GM20000 (cell line): ENCODE results near the gene EXOC5.
"Not testable (repeated sequence)": the region's sequence is repeated elsewhere in the genome, so short reads cannot be mapped to it uniquely, and the experiment has no call there.

Experiments used
- DNase-seq: peaks from one replicate; pipeline ENCODE4 v3.0.0; 2012; ENCODE audit warnings: low spot score
- TF ChIP-seq, protein P1 (sequence below): IDR thresholded peaks from 2 replicates; pipeline ENCODE4 v1.5.1; 2012; ENCODE audit warnings: mild to moderate bottlenecking, control low read depth; ENCODE audit errors: extremely low read depth, missing control alignments

Gene EXOC5

DNA sequence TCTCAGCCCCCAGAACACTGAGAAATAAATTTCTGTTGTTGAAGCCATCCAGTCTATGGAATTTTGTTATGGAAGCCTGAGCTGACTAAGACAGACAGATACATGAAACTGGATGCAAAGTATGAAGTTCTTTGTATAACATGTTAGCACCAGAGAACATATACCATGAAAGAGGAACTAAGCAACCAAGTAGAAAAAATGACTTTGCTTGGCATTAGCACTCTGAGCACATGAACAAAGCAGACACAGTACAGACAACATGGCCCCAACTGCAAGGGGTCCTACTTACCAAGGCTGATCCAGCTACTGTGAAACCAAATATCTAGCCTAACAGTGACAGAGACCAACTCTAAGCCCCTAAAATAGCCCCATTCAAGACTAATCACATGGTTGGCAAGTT is 13.8 kb downstream of the EXOC5 start:
- DNase-seq, result no peak
- TF ChIP-seq, protein P1, sequence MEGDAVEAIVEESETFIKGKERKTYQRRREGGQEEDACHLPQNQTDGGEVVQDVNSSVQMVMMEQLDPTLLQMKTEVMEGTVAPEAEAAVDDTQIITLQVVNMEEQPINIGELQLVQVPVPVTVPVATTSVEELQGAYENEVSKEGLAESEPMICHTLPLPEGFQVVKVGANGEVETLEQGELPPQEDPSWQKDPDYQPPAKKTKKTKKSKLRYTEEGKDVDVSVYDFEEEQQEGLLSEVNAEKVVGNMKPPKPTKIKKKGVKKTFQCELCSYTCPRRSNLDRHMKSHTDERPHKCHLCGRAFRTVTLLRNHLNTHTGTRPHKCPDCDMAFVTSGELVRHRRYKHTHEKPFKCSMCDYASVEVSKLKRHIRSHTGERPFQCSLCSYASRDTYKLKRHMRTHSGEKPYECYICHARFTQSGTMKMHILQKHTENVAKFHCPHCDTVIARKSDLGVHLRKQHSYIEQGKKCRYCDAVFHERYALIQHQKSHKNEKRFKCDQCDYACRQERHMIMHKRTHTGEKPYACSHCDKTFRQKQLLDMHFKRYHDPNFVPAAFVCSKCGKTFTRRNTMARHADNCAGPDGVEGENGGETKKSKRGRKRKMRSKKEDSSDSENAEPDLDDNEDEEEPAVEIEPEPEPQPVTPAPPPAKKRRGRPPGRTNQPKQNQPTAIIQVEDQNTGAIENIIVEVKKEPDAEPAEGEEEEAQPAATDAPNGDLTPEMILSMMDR, result no peak

GRCh38 chr14:57246933-57247657 is 21.6 kb downstream of the EXOC5 start:
- DNase-seq, result no peak
- TF ChIP-seq, protein P1, result no peak

GRCh38 chr14:57245941-57246340 is 22.8 kb downstream of the EXOC5 start:
- no peak for DNase-seq

DNA sequence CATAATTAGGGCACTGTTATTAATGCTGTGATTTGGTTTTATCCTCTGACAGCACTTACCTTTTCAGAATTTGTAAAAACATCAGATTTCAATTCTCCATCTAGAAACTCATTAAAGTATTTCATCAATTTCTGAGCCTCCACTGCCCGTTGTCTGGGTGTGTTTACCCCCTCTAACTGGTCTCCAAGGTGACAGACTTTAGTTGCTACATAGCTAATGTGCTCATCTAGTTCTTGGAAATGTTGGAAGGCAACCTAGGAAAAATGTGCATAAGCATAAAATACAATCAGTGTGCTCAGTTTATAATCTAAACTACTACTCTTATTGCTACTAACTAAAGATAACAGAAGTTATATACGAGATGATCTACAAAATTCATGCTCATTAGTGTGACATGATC is 24.6 kb downstream of the EXOC5 start:
- no peak for DNase-seq
- TF ChIP-seq, protein P1, result no peak

More at GRCh38 chr14:57245941-57246340, 22.8 kb downstream of the EXOC5 start:
- TF ChIP-seq, protein P1, result no peak

DNA sequence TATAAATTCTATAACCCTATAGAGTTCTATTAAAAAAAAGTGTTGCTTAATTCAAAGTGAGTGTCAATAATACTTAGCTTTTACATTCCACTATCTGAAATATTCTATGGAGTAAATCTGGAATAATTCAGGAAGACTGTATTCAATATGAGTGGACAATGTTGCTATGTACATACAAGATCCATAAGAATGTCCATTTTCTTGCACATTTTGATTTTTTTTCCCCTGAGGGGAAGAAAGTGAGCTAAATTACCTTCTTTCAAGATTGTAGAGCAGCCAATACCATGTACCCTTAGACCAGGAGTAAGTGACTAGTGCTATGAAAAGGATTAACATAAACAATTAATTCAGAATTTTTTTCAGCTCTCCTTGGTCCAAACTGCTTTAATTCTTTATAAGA is 25.4 kb downstream of the EXOC5 start:
- TF ChIP-seq, protein P1, result no peak
- DNase-seq, result no peak

DNA sequence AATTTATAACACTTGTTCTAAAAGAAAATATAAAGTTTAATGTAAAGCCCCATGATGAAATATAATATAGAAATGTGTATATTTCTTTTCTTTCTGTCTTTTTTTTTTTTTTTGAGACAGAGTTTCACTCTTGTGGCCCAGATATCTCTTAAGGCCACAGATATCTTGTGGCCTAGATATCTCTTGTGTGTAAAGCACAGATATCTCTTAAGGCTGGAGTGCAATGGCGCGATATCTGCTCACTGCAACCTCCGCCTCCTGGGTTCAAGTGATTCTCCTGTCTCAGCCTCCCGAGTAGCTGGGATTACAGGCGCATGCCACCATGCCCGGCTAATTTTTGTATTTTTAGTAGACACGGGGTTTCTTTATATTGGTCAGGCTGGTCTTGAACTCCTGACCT is 28.6 kb downstream of the EXOC5 start:
- DNase-seq, result not testable (repeated sequence)

- DNase-seq, result no peak
- TF ChIP-seq, protein P1, result no peak
Observed at GRCh38 chr14:57232006-57232405, 36.7 kb downstream of the EXOC5 start.

DNA sequence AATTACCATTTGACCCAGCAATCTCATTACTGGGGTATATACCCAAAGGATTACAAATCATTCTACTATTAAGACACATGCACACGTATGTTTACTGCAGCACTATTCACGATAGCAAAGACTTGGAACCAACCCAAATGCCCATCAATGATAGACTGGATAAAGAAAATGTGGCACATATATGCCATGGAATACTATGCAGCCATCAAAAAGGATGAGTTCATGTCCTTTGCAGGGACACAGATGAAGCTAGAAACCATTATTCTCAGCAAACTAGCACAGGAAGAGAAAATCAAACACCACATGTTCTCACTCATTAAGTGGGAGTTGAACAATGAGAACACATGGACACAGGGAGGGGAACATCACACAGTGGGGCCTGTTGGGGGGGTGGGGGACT is 40.4 kb downstream of the EXOC5 start:
- DNase-seq, result not testable (repeated sequence)

GRCh38 chr14:57227083-57227482 is 41.6 kb downstream of the EXOC5 start:
- TF ChIP-seq, protein P1, result no peak
- no peak for DNase-seq
